Progenitor cell of endocrine pancreas (in vitro differentiated cells): ENCODE results near the gene SLC37A2. TPM values are rescaled to one million over a fixed set of nuclear protein-coding genes. Genes with fewer than 3 reads are reported as not detected.
"Not testable (repeated sequence)": the region's sequence is repeated elsewhere in the genome, so short reads cannot be mapped to it uniquely, and the experiment has no call there.

Experiments
- DNase-seq: peaks from one replicate; pipeline ENCODE4 v3.0.0; 2021; ENCODE audit warnings: low spot score; ENCODE audit not compliant: unreplicated experiment
- H3K27ac Mint-ChIP-seq: 2 replicates; pipeline ENCODE4 v1.8.0; 2021; ENCODE audit warnings: mild to moderate bottlenecking, moderate library complexity, mixed read lengths
- H3K27me3 Mint-ChIP-seq: 2 replicates; pipeline ENCODE4 v1.8.0; 2021; ENCODE audit warnings: mixed read lengths
- H3K36me3 Mint-ChIP-seq: 2 replicates; pipeline ENCODE4 v1.8.0; 2022; ENCODE audit warnings: mixed read lengths; ENCODE audit not compliant: insufficient read depth
- H3K4me1 Mint-ChIP-seq: 2 replicates; pipeline ENCODE4 v1.8.0; 2021; ENCODE audit warnings: low read depth, mixed read lengths
- H3K4me3 Mint-ChIP-seq: 2 replicates; pipeline ENCODE4 v1.8.0; 2021; ENCODE audit warnings: low read depth, mild to moderate bottlenecking, moderate library complexity, mixed read lengths
- H3K9me3 Mint-ChIP-seq: 2 replicates; pipeline ENCODE4 v1.8.0; 2021; ENCODE audit warnings: low read depth, mixed read lengths
- CTCF ChIP-seq: fragments of 200-600 bp; sonication (generic); IDR thresholded peaks from one replicate; pipeline ENCODE4 v1.5.0; 2021; ENCODE audit warnings: antibody characterized with exemption, mild to moderate bottlenecking; ENCODE audit not compliant: unreplicated experiment
- long read RNA-seq: library from polyadenylated mRNA; unstranded; transcript quantifications from one replicate; pipeline ENCODE4 v2.0.0, GENCODE V29; 2020
- total RNA-seq: library from RNA; stranded (reverse); gene quantifications from 2 replicates; pipeline ENCODE4 v1.2.1, GENCODE V29; 2021

The SLC37A2 gene
- 0.51 and 0.62 TPM in 2 replicates for total RNA-seq
- long read RNA-seq: 0 reads

- peak within 1 kb of the TSS; percentile 41 for H3K27ac Mint-ChIP-seq
- no peaks in the 10 kb centered on the region for H3K9me3 Mint-ChIP-seq
- DNase-seq: peak; percentile 61
- H3K27me3 Mint-ChIP-seq: peaks cover 57% of the 10 kb centered on the region
- peak within 1 kb of the TSS; percentile 75 for H3K4me3 Mint-ChIP-seq
- peaks cover 2% of the 10 kb centered on the region for H3K4me1 Mint-ChIP-seq
- TF ChIP-seq CTCF: peak; percentile 44
- H3K36me3 Mint-ChIP-seq: no peaks in the 10 kb centered on the region
Observed at GRCh38 chr11:125062931-125063428, at the start of gene SLC37A2. Gene SLC37A2, plus strand, starts transcription at chr11:125063305. Its CDS starts 63 bp downstream, at chr11:125063368.

GRCh38 chr11:125016413-125016812, 46.7 kb upstream of the SLC37A2 start:
- DNase-seq: no peak
- H3K9me3 Mint-ChIP-seq: peaks cover 18% of the 10 kb centered on the region
- no peaks in the 10 kb centered on the region for H3K27me3 Mint-ChIP-seq
- no peak for TF ChIP-seq CTCF
- H3K4me1 Mint-ChIP-seq: peaks cover 6% of the 10 kb centered on the region
- H3K27ac Mint-ChIP-seq: no peak overlapping the region
- no peak overlapping the region for H3K4me3 Mint-ChIP-seq
- peaks cover 4% of the 10 kb centered on the region for H3K36me3 Mint-ChIP-seq

GRCh38 chr11:125020342-125020741, 42.8 kb upstream of the SLC37A2 start:
- Mint-ChIP-seq H3K9me3 (no peaks in the 10 kb centered on the region), H3K4me3 (no peak overlapping the region), H3K27ac (no peak overlapping the region), H3K27me3 (no peaks in the 10 kb centered on the region), H3K36me3 (no peaks in the 10 kb centered on the region), H3K4me1 (peaks cover 6% of the 10 kb centered on the region)
- DNase-seq: no peak
- TF ChIP-seq CTCF: no peak

GRCh38 chr11:125022551-125022950, 40.6 kb upstream of the SLC37A2 start:
- Mint-ChIP-seq H3K36me3 (no peaks in the 10 kb centered on the region), H3K4me3 (no peak overlapping the region)

GRCh38 chr11:125025968-125026367, 37.1 kb upstream of the SLC37A2 start:
- peaks cover 11% of the 10 kb centered on the region for H3K9me3 Mint-ChIP-seq
- no peaks in the 10 kb centered on the region for H3K27me3 Mint-ChIP-seq
- no peak overlapping the region for H3K4me3 Mint-ChIP-seq
- TF ChIP-seq CTCF: no peak
- peaks cover 7% of the 10 kb centered on the region for H3K36me3 Mint-ChIP-seq
- no peak for DNase-seq
- peaks cover under 1% of the 10 kb centered on the region for H3K4me1 Mint-ChIP-seq
- no peak overlapping the region for H3K27ac Mint-ChIP-seq

More at GRCh38 chr11:125022551-125022950, 40.6 kb upstream of the SLC37A2 start:
- H3K27ac Mint-ChIP-seq: no peak overlapping the region
- peaks cover 6% of the 10 kb centered on the region for H3K4me1 Mint-ChIP-seq
- no peak for TF ChIP-seq CTCF
- H3K27me3 Mint-ChIP-seq: no peaks in the 10 kb centered on the region
- no peak for DNase-seq
- no peaks in the 10 kb centered on the region for H3K9me3 Mint-ChIP-seq

- Mint-ChIP-seq H3K9me3 (peaks cover 17% of the 10 kb centered on the region), H3K36me3 (peaks cover 11% of the 10 kb centered on the region)
- not testable (repeated sequence) for H3K27ac Mint-ChIP-seq, H3K27me3 Mint-ChIP-seq, H3K4me1 Mint-ChIP-seq, DNase-seq, H3K4me3 Mint-ChIP-seq
Observed at GRCh38 chr11:125029431-125029830, 33.7 kb upstream of the SLC37A2 start.
